PC-9 (cell line): ENCODE data around the gene RASD2. TPM values are rescaled to one million over a fixed set of nuclear protein-coding genes. Genes with fewer than 3 reads are reported as not detected.

Source experiments
- BruUV-seq: library from RNA; stranded (reverse); fragments of 400-500 nt; replicated peaks from 2 replicates; lab custom pipeline; 2021; lab: Mats Ljungman, UMichigan
- CTCF ChIA-PET: fragments of 300-600 bp; sonication (Branson Sonifier 250); formaldehyde crosslinking; loops from one replicate; lab custom pipeline; 2022; ENCODE audit warnings: antibody characterized with exemption; lab: Charles Lee
- POLR2A ChIA-PET: fragments of 300-600 bp; sonication (Branson Sonifier 250); formaldehyde crosslinking; loops from one replicate; lab custom pipeline; 2022; ENCODE audit warnings: antibody characterized with exemption; ENCODE audit not compliant: unreplicated experiment; lab: Charles Lee
- DNase-seq, 2 experiments: peaks; one replicate each; pipeline versions ENCODE4 v3.0.0 to v3.0.0-alpha.2; 2015 to 2022; ENCODE audit warnings: mixed read lengths in 1 of 2
- H2AFZ ChIP-seq: fragments of 200-600 bp; sonication (generic); 2 replicates; pipeline ENCODE4 v1.8.1; 2017; ENCODE audit warnings: antibody characterized with exemption
- H3F3A ChIP-seq: fragments of 200-600 bp; sonication (generic); 2 replicates; pipeline ENCODE4 v1.8.1; 2017; ENCODE audit warnings: antibody characterized with exemption, mild to moderate bottlenecking, low read depth; ENCODE audit not compliant: insufficient read depth
- H3K27ac ChIP-seq: fragments of 200-600 bp; sonication (generic); 2 replicates; pipeline ENCODE4 v1.6.1; 2016; ENCODE audit warnings: mixed run types
- H3K27me3 ChIP-seq: fragments of 200-600 bp; sonication (generic); 2 replicates; pipeline ENCODE4 v1.6.1; 2016; ENCODE audit warnings: low read depth, mixed run types; ENCODE audit not compliant: insufficient read depth
- H3K36me3 ChIP-seq: fragments of 200-600 bp; sonication (generic); 2 replicates; pipeline ENCODE4 v1.6.1; 2016; ENCODE audit warnings: low read depth, mixed run types
- H3K4me1 ChIP-seq: fragments of 200-600 bp; sonication (generic); replicated peaks from 2 replicates; pipeline ENCODE4 v1.6.1; 2016; ENCODE audit warnings: mixed run types; ENCODE audit not compliant: insufficient read depth
- H3K4me2 ChIP-seq: fragments of 200-600 bp; sonication (generic); 2 replicates; pipeline ENCODE4 v1.6.1; 2017; ENCODE audit warnings: mixed run types
- H3K4me3 ChIP-seq: fragments of 200-600 bp; sonication (generic); 2 replicates; pipeline ENCODE4 v1.6.1; 2016; ENCODE audit warnings: mixed run types
- H3K79me2 ChIP-seq: fragments of 200-600 bp; sonication (generic); 2 replicates; pipeline ENCODE4 v1.6.1; 2017; ENCODE audit warnings: low read depth, mixed run types
- H3K9me2 ChIP-seq: fragments of 200-600 bp; sonication (generic); 2 replicates; pipeline ENCODE4 v1.8.1; 2017; ENCODE audit warnings: mild to moderate bottlenecking; ENCODE audit not compliant: insufficient read depth
- H3K9me3 ChIP-seq: fragments of 200-600 bp; sonication (generic); 2 replicates; pipeline ENCODE4 v1.8.1; 2016; ENCODE audit warnings: low read depth; ENCODE audit not compliant: insufficient read depth
- H4K20me1 ChIP-seq: fragments of 200-600 bp; sonication (generic); 2 replicates; pipeline ENCODE4 v1.8.1; 2017; ENCODE audit not compliant: insufficient read depth
- CTCF ChIP-seq: fragments of 200-600 bp; sonication (generic); conservative IDR thresholded peaks from 2 replicates; pipeline ENCODE4 v1.6.1; 2017; ENCODE audit warnings: mixed run types, antibody characterized with exemption, mild to moderate bottlenecking, moderate library complexity
- EZH2 ChIP-seq: fragments of 200-600 bp; sonication (generic); IDR thresholded peaks from 2 replicates; pipeline ENCODE4 v1.8.0; 2017; ENCODE audit warnings: antibody characterized with exemption, low read depth
- intact Hi-C: fragments of 100-400 bp; cut with micrococcal nuclease; formaldehyde crosslinking; loops from one replicate; pipeline ENCODE4 v1.10.0; 2022; ENCODE audit not compliant: unreplicated experiment
- total RNA-seq: library from RNA; stranded (reverse); gene quantifications from 2 replicates; pipeline ENCODE4 v1.2.3, GENCODE V29; 2021

The RASD2 gene
- total RNA-seq, 1 experiment from 2014 or later: 0.70 TPM

GRCh38 chr22:35555483-35555890, 14.9 kb downstream of the RASD2 start:
- H3K9me2 ChIP-seq: no peaks in the 10 kb centered on the region
- no TSS peak for BruUV-seq
- no peaks in the 10 kb centered on the region; the same call in 1 of the 2 replicates for H3K9me3 ChIP-seq
- ChIA-PET POLR2A (no interaction called here), CTCF (no interaction called here)
- H3F3A ChIP-seq: peaks cover 27% of the 10 kb centered on the region; the same call in 1 of the 2 replicates
- no peaks in the 10 kb centered on the region for H3K27me3 ChIP-seq
- H3K36me3 ChIP-seq: no peaks in the 10 kb centered on the region
- H3K4me3 ChIP-seq: no peak overlapping the region
- no peak for DNase-seq
- no peak overlapping the region for H2AFZ ChIP-seq
- peaks cover 18% of the 10 kb centered on the region for H4K20me1 ChIP-seq
- TF ChIP-seq EZH2 (no peak), CTCF (no peak)
- H3K27ac ChIP-seq: no peak overlapping the region
- H3K4me1 ChIP-seq: no peaks in the 10 kb centered on the region
- intact Hi-C loops: no loop called here
- H3K79me2 ChIP-seq: no peaks in the 10 kb centered on the region
- no peak overlapping the region for H3K4me2 ChIP-seq

GRCh38 chr22:35555946-35556547, 15.4 kb downstream of the RASD2 start:
- H2AFZ ChIP-seq: no peak overlapping the region
- no peak for DNase-seq
- peaks cover 18% of the 10 kb centered on the region for H4K20me1 ChIP-seq
- no peaks in the 10 kb centered on the region for H3K9me2 ChIP-seq
- no peaks in the 10 kb centered on the region for H3K4me1 ChIP-seq
- H3K27me3 ChIP-seq: no peaks in the 10 kb centered on the region
- H3K36me3 ChIP-seq: no peaks in the 10 kb centered on the region
- no peaks in the 10 kb centered on the region for H3K79me2 ChIP-seq
- H3K4me3 ChIP-seq: no peak overlapping the region
- no peak overlapping the region for H3K27ac ChIP-seq
- no peaks in the 10 kb centered on the region; the same call in 1 of the 2 replicates for H3K9me3 ChIP-seq
- peaks cover 22% of the 10 kb centered on the region; the same call in 1 of the 2 replicates for H3F3A ChIP-seq
- ChIA-PET CTCF (no interaction called here), POLR2A (no interaction called here)
- no TSS peak for BruUV-seq
- intact Hi-C loops: no loop called here
- no peak overlapping the region for H3K4me2 ChIP-seq
- no peak for TF ChIP-seq CTCF
- TF ChIP-seq EZH2: no peak

GRCh38 chr22:35556666-35557065, 16.0 kb downstream of the RASD2 start:
- Histone ChIP-seq H3K27me3 (no peaks in the 10 kb centered on the region), H3K9me3 (no peaks in the 10 kb centered on the region; the same call in 1 of the 2 replicates), H4K20me1 (peaks cover 18% of the 10 kb centered on the region), H3K27ac (no peak overlapping the region), H2AFZ (no peak overlapping the region), H3K79me2 (no peaks in the 10 kb centered on the region), H3K36me3 (no peaks in the 10 kb centered on the region), H3K9me2 (no peaks in the 10 kb centered on the region), H3K4me2 (no peak overlapping the region), H3F3A (peaks cover 27% of the 10 kb centered on the region; the same call in 1 of the 2 replicates), H3K4me3 (no peak overlapping the region), H3K4me1 (peaks cover 2% of the 10 kb centered on the region; the same call in 1 of the 2 replicates)
- intact Hi-C loops: no loop called here
- no peak for TF ChIP-seq EZH2
- TF ChIP-seq CTCF: no peak
- ChIA-PET POLR2A (no interaction called here), CTCF (no interaction called here)
- DNase-seq: no peak
- no TSS peak for BruUV-seq
